Pancreas (tissue), 10 donors: ENCODE data around the gene NRSN2. TPM values are rescaled to one million over a fixed set of nuclear protein-coding genes. Genes with fewer than 3 reads are reported as not detected.

Source experiments
- ATAC-seq, 4 donors: fragments of 200-7000 bp; cut with Tn5 transposase; one replicate each; pipeline versions ENCODE4 v1.8.0 to v1.9.1; 2020; ENCODE audit warnings: mild to moderate bottlenecking in 4 of 4, moderate library complexity in 4 of 4
- DNase-seq, 6 donors: peaks; one replicate each; pipeline ENCODE4 v3.0.0-alpha.2; 2020
- FAIRE-seq: peaks from 2 replicates; lab custom pipeline; 2012; peaks lifted over from hg19 to GRCh38; lab: Jason Lieb, UNC
- H3K27ac ChIP-seq, 4 donors: fragments of 200-600 bp; sonication (generic); 1 replicate in 3 of 4; 2 replicates in 1 of 4; pipeline versions ENCODE4 v1.5.0 to v1.8.0; 2020
- H3K27me3 ChIP-seq, 4 donors: fragments of 200-600 bp; one replicate each; pipeline ENCODE4 v1.8.0; 2021
- H3K36me3 ChIP-seq, 3 donors: fragments of 200-600 bp; sonication (generic) in 1 of 3; one replicate each; pipeline versions ENCODE4 v1.5.0 to v1.8.0; 2020 to 2021
- H3K4me1 ChIP-seq, 3 donors: fragments of 200-600 bp; one replicate each; pipeline ENCODE4 v1.8.0; 2021
- H3K4me3 ChIP-seq, 4 donors: fragments of 200-600 bp; sonication (generic) in 2 of 4; one replicate each; pipeline versions ENCODE4 v1.5.0 to v1.8.0; 2020 to 2021
- H3K9me3 ChIP-seq, 4 donors: fragments of 200-600 bp; one replicate each; pipeline ENCODE4 v1.8.0; 2021
- WGBS, 2 donors: extraction: QIAGEN DNeasy Blood & Tissue Kit; methylation state at CpG; one replicate each; pipeline ENCODE4 v1.1.7; 2013; 5-methylcytosine and 5-hydroxymethylcytosine counted together
- intact Hi-C, 3 donors: fragments of 100-400 bp; cut with DNase I; formaldehyde crosslinking; loops; one replicate each; pipeline versions ENCODE4 v1.11.1 to v1.14.2; 2022
- polyA plus RNA-seq, 2 donors: library from polyadenylated mRNA; stranded (reverse); fragments of 200-250 nt; gene quantifications; one replicate each; pipeline ENCODE4 v1.2.3, GENCODE V29; 2013
- total RNA-seq, 6 donors: library from RNA; stranded (reverse); fragmentation: NEBNext Ultra II Directional in 4 of 6; extraction: Animal tissue kit (Norgen Biotek cat#: 25700) in 4 of 6; gene quantifications; one replicate each; pipeline versions ENCODE4 v1.2.1 to v1.2.4, GENCODE V29; 2021 to 2023
- TF ChIP-seq, protein P1 (sequence below), 4 donors: fragments of 200-600 bp; sonication (generic) in 3 of 4; IDR thresholded peaks; one replicate each; pipeline versions ENCODE4 v1.5.0 to v1.8.0; 2021; ENCODE audit warnings: antibody characterized with exemption in 4 of 4
- donor health status: healthy with polysubstance abuse.
- donor health status: DM: no; HTN: no; CAD: no; lungs with moderate emphysema.
- donor health status: DM: no; HTN: no; CAD: no.
- donor health status: control.
- donor health status: control.
- donor health status: Bipolar disorder and iron deficiency.
- donor health status: DM: yes; HTN: yes; CAD: no.
- donor health status: DM: no; HTN: no; CAD: no.
- donor health status: DM: no; HTN: no; CAD: no.
- donor health status: DM: yes; HTN: yes; CAD: no.

NRSN2 gene
- total and polyA plus RNA-seq, 8 donors: 10.7 to 41.3 (median 18.2) TPM

DNA sequence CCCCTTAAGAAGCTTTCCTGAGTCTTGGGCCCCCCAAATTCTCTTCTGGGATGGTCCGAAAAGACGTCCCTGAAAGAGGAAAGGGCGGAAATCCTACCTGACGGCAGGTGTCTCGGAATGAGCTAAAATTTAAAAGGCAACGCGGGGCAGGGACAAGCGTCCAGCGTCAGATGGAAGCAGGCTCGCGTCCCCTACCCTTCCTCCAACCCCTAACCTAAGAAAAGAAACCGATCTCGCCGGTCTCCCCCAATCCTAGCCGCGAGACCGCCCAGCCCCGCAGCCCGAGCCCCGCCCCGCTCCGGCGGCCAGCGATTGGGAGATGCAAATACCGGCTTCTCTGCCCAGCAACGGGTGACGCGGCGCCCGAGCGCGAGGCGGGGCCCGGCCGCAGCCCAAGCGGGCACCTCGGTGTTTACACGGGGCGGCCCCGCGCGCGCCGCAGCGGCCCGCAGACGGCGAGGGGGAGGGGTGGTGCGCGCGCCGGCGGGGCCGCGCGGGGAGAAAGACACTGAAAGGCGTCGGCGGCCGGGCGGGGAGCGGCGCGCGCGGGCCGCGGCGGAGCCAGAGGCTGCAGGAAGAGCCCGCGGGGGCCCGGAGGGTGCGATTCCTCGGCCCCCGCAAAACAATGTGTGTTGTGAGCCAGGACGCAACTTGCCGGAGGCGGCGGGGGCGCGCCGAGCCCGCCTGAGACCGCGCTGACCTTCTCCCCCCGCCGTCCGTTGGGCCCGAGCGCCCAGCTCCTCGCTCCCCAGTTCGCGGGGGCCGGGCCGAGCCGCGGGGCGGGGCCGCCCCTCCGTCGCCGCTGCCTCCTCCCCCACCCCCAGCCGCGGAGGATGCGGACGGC, 21.6 kb upstream of the NRSN2 start, which contains the start of gene SOX12:
SOX12 (plus strand) TSS at position 508 of the 844 bp plus-strand sequence. CDS start 373 bp downstream, outside the sequence.
- peak within 1 kb of the TSS; percentile 85 to 96 (median 90) for H3K27ac ChIP-seq
- peaks cover 0 to 6% (median 6%) of the 10 kb centered on the region in 3 donors for H3K4me1 ChIP-seq
- peak; percentile 96 to 99 (median 98) for DNase-seq
- WGBS, 2 donors: 0% methylated on average over 59 to 106 of the region's 106 CpGs
- peak within 1 kb of the TSS; percentile 57 to 74 (median 70) for H3K4me3 ChIP-seq
- peak; percentile 76 to 87 (median 80) for ATAC-seq
- no peaks in the 10 kb centered on the region for H3K27me3 ChIP-seq
- H3K36me3 ChIP-seq: no peaks in the 10 kb centered on the region
- intact Hi-C loops: no loop called here
- H3K9me3 ChIP-seq: no peaks in the 10 kb centered on the region
- TF ChIP-seq, protein P1, sequence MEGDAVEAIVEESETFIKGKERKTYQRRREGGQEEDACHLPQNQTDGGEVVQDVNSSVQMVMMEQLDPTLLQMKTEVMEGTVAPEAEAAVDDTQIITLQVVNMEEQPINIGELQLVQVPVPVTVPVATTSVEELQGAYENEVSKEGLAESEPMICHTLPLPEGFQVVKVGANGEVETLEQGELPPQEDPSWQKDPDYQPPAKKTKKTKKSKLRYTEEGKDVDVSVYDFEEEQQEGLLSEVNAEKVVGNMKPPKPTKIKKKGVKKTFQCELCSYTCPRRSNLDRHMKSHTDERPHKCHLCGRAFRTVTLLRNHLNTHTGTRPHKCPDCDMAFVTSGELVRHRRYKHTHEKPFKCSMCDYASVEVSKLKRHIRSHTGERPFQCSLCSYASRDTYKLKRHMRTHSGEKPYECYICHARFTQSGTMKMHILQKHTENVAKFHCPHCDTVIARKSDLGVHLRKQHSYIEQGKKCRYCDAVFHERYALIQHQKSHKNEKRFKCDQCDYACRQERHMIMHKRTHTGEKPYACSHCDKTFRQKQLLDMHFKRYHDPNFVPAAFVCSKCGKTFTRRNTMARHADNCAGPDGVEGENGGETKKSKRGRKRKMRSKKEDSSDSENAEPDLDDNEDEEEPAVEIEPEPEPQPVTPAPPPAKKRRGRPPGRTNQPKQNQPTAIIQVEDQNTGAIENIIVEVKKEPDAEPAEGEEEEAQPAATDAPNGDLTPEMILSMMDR (IDR thresholded peaks at IDR 0.05): no peak
- FAIRE-seq: no peak

DNA sequence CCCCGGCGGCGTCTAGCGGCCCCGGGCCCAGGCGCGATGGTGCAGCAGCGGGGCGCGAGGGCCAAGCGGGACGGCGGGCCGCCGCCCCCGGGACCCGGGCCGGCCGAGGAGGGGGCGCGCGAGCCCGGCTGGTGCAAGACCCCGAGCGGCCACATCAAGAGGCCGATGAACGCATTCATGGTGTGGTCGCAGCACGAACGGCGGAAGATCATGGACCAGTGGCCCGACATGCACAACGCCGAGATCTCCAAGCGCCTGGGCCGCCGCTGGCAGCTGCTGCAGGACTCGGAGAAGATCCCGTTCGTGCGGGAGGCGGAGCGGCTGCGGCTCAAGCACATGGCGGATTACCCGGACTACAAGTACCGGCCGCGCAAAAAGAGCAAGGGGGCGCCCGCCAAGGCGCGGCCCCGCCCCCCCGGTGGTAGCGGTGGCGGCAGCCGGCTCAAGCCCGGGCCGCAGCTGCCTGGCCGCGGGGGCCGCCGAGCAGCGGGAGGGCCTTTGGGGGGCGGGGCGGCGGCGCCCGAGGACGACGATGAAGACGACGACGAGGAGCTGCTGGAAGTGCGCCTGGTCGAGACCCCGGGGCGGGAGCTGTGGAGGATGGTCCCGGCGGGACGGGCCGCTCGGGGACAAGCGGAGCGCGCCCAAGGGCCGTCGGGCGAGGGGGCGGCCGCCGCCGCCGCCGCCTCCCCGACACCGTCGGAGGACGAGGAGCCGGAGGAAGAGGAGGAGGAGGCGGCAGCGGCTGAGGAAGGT, 20.8 kb upstream of the NRSN2 start:
- 1% methylated on average over 62 to 103 of the region's 103 CpGs for WGBS, 2 donors
- peaks cover 0 to 6% (median 6%) of the 10 kb centered on the region in 3 donors for H3K4me1 ChIP-seq

DNA sequence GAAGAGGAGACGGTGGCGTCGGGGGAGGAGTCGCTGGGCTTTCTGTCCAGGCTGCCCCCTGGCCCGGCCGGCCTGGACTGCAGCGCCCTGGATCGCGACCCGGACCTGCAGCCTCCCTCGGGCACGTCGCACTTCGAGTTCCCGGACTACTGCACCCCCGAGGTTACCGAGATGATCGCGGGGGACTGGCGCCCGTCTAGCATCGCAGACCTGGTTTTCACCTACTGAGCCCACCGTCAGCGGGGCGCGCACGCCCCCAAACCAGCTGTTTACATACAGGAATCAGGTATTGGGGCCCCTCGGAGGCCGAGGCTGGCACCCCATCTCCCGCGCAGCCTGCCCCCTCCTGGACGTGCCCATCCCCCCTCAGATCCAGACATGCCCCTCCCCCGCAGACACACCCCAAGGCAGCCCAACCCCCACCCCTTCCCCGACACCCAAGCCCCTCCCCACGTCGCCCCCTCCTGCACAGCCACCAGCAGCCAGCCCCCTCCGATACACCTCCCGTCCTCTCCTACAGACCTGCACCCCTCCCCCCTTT, 20.2 kb upstream of the NRSN2 start:
- TF ChIP-seq, protein P1 (IDR thresholded peaks at IDR 0.05): no peak
- WGBS, 2 donors: 1% methylated on average over 19 to 38 of the region's 38 CpGs
- ATAC-seq: no peak
- DNase-seq: peak in 4 of 6 donors; percentile 55 to 85 (median 69)
- H3K4me3 ChIP-seq: peak overlapping the region; percentile 57 to 74 (median 70)
- intact Hi-C loops: no loop called here
- peak overlapping the region; percentile 71 to 96 (median 90) for H3K27ac ChIP-seq
- no peaks in the 10 kb centered on the region for H3K27me3 ChIP-seq
- no peaks in the 10 kb centered on the region for H3K9me3 ChIP-seq
- no peak for FAIRE-seq
- no peaks in the 10 kb centered on the region for H3K36me3 ChIP-seq
- peaks cover 0 to 6% (median 6%) of the 10 kb centered on the region in 3 donors for H3K4me1 ChIP-seq

More for the DNA sequence above, 20.8 kb upstream of the NRSN2 start:
- no peak for FAIRE-seq
- Histone ChIP-seq H3K27ac (peak overlapping the region; percentile 71 to 96 (median 90)), H3K36me3 (no peaks in the 10 kb centered on the region), H3K27me3 (no peaks in the 10 kb centered on the region), H3K9me3 (no peaks in the 10 kb centered on the region), H3K4me3 (peak overlapping the region; percentile 57 to 74 (median 70))
- DNase-seq: peak; percentile 63 to 90 (median 76)
- TF ChIP-seq, protein P1 (IDR thresholded peaks at IDR 0.05): no peak
- intact Hi-C loops: no loop called here
- peak in 1 of 4 donors; percentile 2 for ATAC-seq

DNA sequence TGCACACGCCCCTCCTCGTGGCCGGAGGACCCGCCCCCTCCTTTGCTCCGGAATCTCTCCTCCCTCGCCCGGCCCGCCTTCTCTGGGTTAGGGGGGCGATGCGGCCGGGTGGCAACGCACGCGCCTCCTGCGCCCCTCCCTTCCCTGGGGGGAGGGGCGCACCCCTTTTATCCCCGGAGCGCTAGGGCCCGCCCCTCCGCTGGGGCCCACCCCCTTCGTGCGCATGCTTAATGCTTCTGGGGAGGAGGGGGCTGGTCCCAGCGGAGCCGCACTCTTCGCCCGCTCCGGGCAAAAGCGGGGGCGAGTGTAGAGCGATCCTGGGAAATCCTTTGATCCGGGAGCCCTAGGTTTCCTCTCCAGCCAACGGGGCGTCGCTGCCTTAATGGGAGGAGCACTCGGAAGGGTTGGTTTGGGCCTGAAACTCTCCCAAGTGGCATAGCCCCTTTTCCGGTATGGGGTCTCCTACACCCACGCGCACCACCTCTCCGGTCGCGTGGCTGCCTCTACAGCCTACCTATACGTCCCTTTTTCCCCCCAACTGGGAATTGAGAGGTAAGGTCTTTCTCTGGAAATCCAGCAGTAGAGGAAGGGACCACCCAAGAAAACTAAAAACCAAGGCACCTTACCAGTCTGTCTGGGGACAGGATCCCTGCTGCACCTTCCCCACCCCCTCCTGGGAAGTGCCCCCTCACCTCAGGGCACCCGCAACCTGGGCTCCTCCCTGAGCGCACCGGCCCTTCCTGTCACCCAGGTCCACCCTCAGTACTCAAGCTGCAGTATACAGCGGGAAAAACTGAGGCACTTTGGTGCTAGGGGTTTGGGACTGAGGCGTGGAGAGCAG, 19.5 kb upstream of the NRSN2 start:
- DNase-seq: peak; percentile 80 to 93 (median 87)
- intact Hi-C loops: no loop called here
- TF ChIP-seq, protein P1 (IDR thresholded peaks at IDR 0.05): no peak
- Histone ChIP-seq H3K27ac (peak overlapping the region; percentile 17 to 96 (median 40)), H3K9me3 (no peaks in the 10 kb centered on the region), H3K4me1 (peaks cover 0 to 6% (median 6%) of the 10 kb centered on the region in 3 donors), H3K4me3 (peak overlapping the region; percentile 44 to 74 (median 70)), H3K27me3 (no peaks in the 10 kb centered on the region), H3K36me3 (no peaks in the 10 kb centered on the region)
- WGBS, 2 donors: 4 to 8% methylated on average over 32 to 47 of the region's 47 CpGs
- FAIRE-seq: no peak
- ATAC-seq: peak; percentile 29 to 63 (median 54)
